ENCODE data around the gene FAP. TPM values are rescaled to one million over a fixed set of nuclear protein-coding genes. Genes with fewer than 3 reads are reported as not detected.

Gene FAP
- total and polyA plus RNA-seq, 9 of the 15 experiments (the other 6 are each of a cell fraction or from before 2014, with no cell fraction given): not detected

- H2AFZ ChIP-seq (ENCODE audit: low read depth, low read length): no peak overlapping the region
- no peaks in the 10 kb centered on the region for H3K36me3 ChIP-seq (ENCODE audit: control insufficient read depth, insufficient read depth, low read length)
- CTCF ChIA-PET (ENCODE audit: low intra/inter-chr PET ratio): no interaction called here
- no peak for FAIRE-seq
- no peaks in the 10 kb centered on the region for H3K27me3 ChIP-seq (ENCODE audit: control insufficient read depth in 2 of 2, insufficient read depth in 2 of 2, low read length in 2 of 2)
- 0% methylated on average over 2 of the region's 2 CpGs for WGBS (ENCODE audit: insufficient coverage, low coverage, missing lambda C conversion rate)
- no peak overlapping the region for H3K4me3 ChIP-seq
- no peak for TF ChIP-seq ZFP1 (CRISPR knock-in tag; IDR thresholded peaks at IDR 0.05)
- TF ChIP-seq HDGF (IDR thresholded peaks at IDR 0.05): no peak
- no peak for TF ChIP-seq NFATC3 (IDR thresholded peaks at IDR 0.05)
- TF ChIP-seq HNRNPUL1 (IDR thresholded peaks at IDR 0.05; ENCODE audit: low read length): no peak
- TF ChIP-seq TARDBP (IDR thresholded peaks at IDR 0.05): no peak
- no peak for TF ChIP-seq ARID3B (CRISPR knock-in tag; IDR thresholded peaks at IDR 0.05; ENCODE audit: borderline replicate concordance)
- no peak for TF ChIP-seq ZNF551 (CRISPR knock-in tag; IDR thresholded peaks at IDR 0.05)
- no peak for TF ChIP-seq ZNF780A (CRISPR knock-in tag; IDR thresholded peaks at IDR 0.05)
- TF ChIP-seq POLR2G (IDR thresholded peaks at IDR 0.05; ENCODE audit: low read depth, low read length): no peak
- no peak for TF ChIP-seq KLF13 (tag; IDR thresholded peaks at IDR 0.05; ENCODE audit: borderline replicate concordance, low read depth)
- TF ChIP-seq SIN3A (IDR thresholded peaks at IDR 0.05; ENCODE audit: borderline replicate concordance in 2 of 2, control insufficient read depth in 1 of 2, low read depth in 2 of 2, low read length in 2 of 2): no peak
- TF ChIP-seq SMAD4 (CRISPR knock-in tag; conservative IDR thresholded peaks at IDR 0.05): no peak
- TF ChIP-seq RB1 (IDR thresholded peaks at IDR 0.05; ENCODE audit: low read depth): no peak
- H3K9me3 ChIP-seq (replicated peaks; ENCODE audit: control insufficient read depth, insufficient read depth, low read depth, low read length): no peaks in the 10 kb centered on the region
- H3K9ac ChIP-seq (ENCODE audit: insufficient read depth in 1 of 2, low read depth in 2 of 2, low read length in 2 of 2): no peak overlapping the region
- BruUV-seq (replicated peaks): no TSS peak
- in situ Hi-C loops (cut with MboI): no loop called here
- H3K4me2 ChIP-seq (ENCODE audit: insufficient read depth, low read length): no peak overlapping the region
- POLR2A ChIA-PET: no interaction called here
- H3K4me1 ChIP-seq (replicated peaks in 1 of 2; ENCODE audit: control insufficient read depth in 2 of 2, insufficient read depth in 2 of 2, low read length in 2 of 2): no peaks in the 10 kb centered on the region
- H3K79me2 ChIP-seq (ENCODE audit: control insufficient read depth, insufficient read depth, low read length): no peaks in the 10 kb centered on the region
- H4K20me1 ChIP-seq (replicated peaks; ENCODE audit: control insufficient read depth, insufficient read depth, low read length): no peaks in the 10 kb centered on the region
- no peak for ATAC-seq
- H3K9me1 ChIP-seq (ENCODE audit: control insufficient read depth, insufficient read depth, low read length): no peaks in the 10 kb centered on the region
- intact Hi-C loops (cut with micrococcal nuclease): no loop called here
- H3K27ac ChIP-seq (ENCODE audit: extremely low read depth, low read depth, low read length): no peak overlapping the region
- no peak for DNase-seq (ENCODE audit: extremely low read depth in 1 of 4, low spot score in 3 of 4)
These were observed 8.9 kb upstream of the FAP start for GRCh38 chr2:162252153-162252552.

All from K562 (cell line).